A549 (cell line): ENCODE measurements around the gene BCAP29.

Source experiments
- CEBPB ChIP-seq, 2 experiments: fragments of >200 bp in 1 of 2; sonication (Bioruptor Twin) in 1 of 2; formaldehyde crosslinking in 1 of 2; IDR thresholded peaks; 2 replicates each; pipeline ENCODE4 v1.6.1; 2012 to 2016
- HDAC2 ChIP-seq: fragments of 200-600 bp; sonication (generic); IDR thresholded peaks from 2 replicates; pipeline ENCODE4 v1.6.1; 2016
- JUN ChIP-seq, 2 experiments: fragments of >200 bp; sonication (Bioruptor Twin); formaldehyde crosslinking; IDR thresholded peaks; 2 replicates in 1 of 2; 3 replicates in 1 of 2; pipeline ENCODE4 v1.6.1; 2016 to 2017
- MAZ ChIP-seq: fragments of 150-350 bp; IDR thresholded peaks from 2 replicates; pipeline ENCODE4 v1.6.1; 2014; ENCODE audit warnings: antibody characterized with exemption, low read depth, low read length, borderline replicate concordance
- POLR2A ChIP-seq: IDR thresholded peaks from 2 replicates; pipeline ENCODE4 v1.6.1; 2012; ENCODE audit warnings: mild to moderate bottlenecking, low read length
- POLR2AphosphoS2 ChIP-seq: conservative IDR thresholded peaks from 2 replicates; pipeline ENCODE4 v1.6.1; 2012; ENCODE audit warnings: low read length, improper control_type of control experiment, inconsistent platforms
- RCOR1 ChIP-seq: fragments of 150-350 bp; IDR thresholded peaks from 2 replicates; pipeline ENCODE4 v1.6.1; 2014; ENCODE audit warnings: antibody characterized with exemption, low read length, low read depth
- SMC3 ChIP-seq: fragments of >200 bp; sonication (Bioruptor Twin); formaldehyde crosslinking; IDR thresholded peaks from 3 replicates; pipeline ENCODE4 v1.6.1; 2018; ENCODE audit warnings: inconsistent platforms
- TP53 ChIP-seq: fragments of 250-450 bp; sonication (Bioruptor Pico); IDR thresholded peaks from 2 replicates; pipeline ENCODE4 v1.5.0; 2021; ENCODE audit warnings: mild to moderate bottlenecking, moderate library complexity
- TF ChIP-seq, protein P1 (sequence below): IDR thresholded peaks from 2 replicates; pipeline ENCODE4 v1.6.1; 2012; ENCODE audit warnings: low read depth, borderline replicate concordance
- TF ChIP-seq, protein P2 (sequence below): IDR thresholded peaks from 2 replicates; pipeline ENCODE4 v1.6.1; 2012
- TF ChIP-seq, protein P3 (sequence below): fragments of >200 bp; sonication (Bioruptor Twin); formaldehyde crosslinking; IDR thresholded peaks from 3 replicates; pipeline ENCODE4 v1.5.1; 2016
- TF ChIP-seq, protein P4 (sequence below): fragments of 200-600 bp; sonication (generic); IDR thresholded peaks from 2 replicates; pipeline ENCODE4 v1.6.1; 2016; ENCODE audit warnings: antibody characterized with exemption, mild to moderate bottlenecking, moderate library complexity

DNA sequence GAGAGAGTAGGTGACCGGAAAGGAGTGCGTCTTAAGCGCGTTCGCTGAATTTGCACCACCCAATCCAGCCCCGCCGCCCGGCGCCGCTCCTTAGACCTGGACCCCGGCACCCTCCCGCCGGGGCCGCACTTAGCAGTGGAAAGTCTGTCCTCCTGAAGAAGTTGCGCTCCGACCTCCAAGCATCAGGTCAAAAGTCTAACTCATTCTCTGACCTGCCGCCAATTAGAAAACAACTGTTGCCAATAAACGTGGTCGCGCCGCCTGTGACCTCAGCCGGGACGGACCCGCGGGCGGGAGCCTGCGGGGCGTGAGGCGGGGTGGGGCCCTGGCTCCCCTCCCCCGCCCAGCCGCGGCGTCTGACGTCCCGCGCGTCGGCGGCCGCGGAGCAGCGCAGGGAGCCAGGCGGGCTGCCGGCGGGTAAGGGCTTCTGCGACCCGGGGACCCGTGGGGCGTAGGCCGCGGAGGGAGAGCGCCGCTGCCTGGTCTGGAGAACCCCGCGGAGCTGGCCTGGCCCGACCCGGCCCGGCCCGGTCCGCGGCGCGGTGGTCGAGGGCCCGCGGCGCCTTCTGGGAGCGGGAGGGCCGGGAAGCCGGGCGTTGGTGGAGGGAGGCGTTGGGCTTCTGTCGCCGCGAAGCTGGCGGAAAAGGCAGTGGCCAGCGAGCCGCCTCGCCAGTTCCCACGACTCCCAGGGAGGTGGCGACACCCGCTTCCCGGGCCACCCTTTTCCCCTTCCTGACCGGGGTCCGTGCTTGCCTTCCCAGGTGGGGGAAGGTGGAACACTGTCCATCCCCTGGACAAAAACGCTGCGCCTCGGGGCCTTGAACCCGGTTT is at the start of gene BCAP29:
- peak; percentile 48; the same call in 1 of the 2 replicates for TF ChIP-seq TP53 (CRISPR knock-in tag)
- TF ChIP-seq, protein P1, sequence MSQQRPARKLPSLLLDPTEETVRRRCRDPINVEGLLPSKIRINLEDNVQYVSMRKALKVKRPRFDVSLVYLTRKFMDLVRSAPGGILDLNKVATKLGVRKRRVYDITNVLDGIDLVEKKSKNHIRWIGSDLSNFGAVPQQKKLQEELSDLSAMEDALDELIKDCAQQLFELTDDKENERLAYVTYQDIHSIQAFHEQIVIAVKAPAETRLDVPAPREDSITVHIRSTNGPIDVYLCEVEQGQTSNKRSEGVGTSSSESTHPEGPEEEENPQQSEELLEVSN = peak; percentile 59
- TF ChIP-seq POLR2A = peak; percentile 75
- TF ChIP-seq, protein P2, sequence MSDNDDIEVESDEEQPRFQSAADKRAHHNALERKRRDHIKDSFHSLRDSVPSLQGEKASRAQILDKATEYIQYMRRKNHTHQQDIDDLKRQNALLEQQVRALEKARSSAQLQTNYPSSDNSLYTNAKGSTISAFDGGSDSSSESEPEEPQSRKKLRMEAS = peak; percentile 74
- TF ChIP-seq JUN (IDR thresholded peaks at IDR 0.05) = peak; percentile 75 to 95; a peak in 4 of 5 replicates
- TF ChIP-seq, protein P3, sequence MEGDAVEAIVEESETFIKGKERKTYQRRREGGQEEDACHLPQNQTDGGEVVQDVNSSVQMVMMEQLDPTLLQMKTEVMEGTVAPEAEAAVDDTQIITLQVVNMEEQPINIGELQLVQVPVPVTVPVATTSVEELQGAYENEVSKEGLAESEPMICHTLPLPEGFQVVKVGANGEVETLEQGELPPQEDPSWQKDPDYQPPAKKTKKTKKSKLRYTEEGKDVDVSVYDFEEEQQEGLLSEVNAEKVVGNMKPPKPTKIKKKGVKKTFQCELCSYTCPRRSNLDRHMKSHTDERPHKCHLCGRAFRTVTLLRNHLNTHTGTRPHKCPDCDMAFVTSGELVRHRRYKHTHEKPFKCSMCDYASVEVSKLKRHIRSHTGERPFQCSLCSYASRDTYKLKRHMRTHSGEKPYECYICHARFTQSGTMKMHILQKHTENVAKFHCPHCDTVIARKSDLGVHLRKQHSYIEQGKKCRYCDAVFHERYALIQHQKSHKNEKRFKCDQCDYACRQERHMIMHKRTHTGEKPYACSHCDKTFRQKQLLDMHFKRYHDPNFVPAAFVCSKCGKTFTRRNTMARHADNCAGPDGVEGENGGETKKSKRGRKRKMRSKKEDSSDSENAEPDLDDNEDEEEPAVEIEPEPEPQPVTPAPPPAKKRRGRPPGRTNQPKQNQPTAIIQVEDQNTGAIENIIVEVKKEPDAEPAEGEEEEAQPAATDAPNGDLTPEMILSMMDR = peak; percentile 27; the same call in 2 of the 3 replicates
- no peak for TF ChIP-seq POLR2AphosphoS2
- TF ChIP-seq MAZ = 0 out of 2 replicates have a peak, but pooled peaks have one; percentile 48
- TF ChIP-seq HDAC2 = no peak
- TF ChIP-seq SMC3 = no peak; the same call in 1 of the 3 replicates
- TF ChIP-seq CEBPB (IDR thresholded peaks at IDR 0.05) = no peak
- TF ChIP-seq, protein P4, sequence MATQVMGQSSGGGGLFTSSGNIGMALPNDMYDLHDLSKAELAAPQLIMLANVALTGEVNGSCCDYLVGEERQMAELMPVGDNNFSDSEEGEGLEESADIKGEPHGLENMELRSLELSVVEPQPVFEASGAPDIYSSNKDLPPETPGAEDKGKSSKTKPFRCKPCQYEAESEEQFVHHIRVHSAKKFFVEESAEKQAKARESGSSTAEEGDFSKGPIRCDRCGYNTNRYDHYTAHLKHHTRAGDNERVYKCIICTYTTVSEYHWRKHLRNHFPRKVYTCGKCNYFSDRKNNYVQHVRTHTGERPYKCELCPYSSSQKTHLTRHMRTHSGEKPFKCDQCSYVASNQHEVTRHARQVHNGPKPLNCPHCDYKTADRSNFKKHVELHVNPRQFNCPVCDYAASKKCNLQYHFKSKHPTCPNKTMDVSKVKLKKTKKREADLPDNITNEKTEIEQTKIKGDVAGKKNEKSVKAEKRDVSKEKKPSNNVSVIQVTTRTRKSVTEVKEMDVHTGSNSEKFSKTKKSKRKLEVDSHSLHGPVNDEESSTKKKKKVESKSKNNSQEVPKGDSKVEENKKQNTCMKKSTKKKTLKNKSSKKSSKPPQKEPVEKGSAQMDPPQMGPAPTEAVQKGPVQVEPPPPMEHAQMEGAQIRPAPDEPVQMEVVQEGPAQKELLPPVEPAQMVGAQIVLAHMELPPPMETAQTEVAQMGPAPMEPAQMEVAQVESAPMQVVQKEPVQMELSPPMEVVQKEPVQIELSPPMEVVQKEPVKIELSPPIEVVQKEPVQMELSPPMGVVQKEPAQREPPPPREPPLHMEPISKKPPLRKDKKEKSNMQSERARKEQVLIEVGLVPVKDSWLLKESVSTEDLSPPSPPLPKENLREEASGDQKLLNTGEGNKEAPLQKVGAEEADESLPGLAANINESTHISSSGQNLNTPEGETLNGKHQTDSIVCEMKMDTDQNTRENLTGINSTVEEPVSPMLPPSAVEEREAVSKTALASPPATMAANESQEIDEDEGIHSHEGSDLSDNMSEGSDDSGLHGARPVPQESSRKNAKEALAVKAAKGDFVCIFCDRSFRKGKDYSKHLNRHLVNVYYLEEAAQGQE = no peak
- TF ChIP-seq RCOR1 = no peak
